GM19043 (cell line): Measurements from ENCODE around the gene LGI2.

Source experiments
- ATAC-seq: cut with Tn5 transposase; IDR thresholded peaks from one replicate; pipeline ENCODE4 v1.9.1; 2021; ENCODE audit warnings: low read depth; ENCODE audit not compliant: unreplicated experiment

Gene LGI2

GRCh38 chr4:24968992-24969391 is 61.8 kb downstream of the LGI2 start:
- no peak for ATAC-seq

- ATAC-seq = no peak
These were observed 62.5 kb downstream of the LGI2 start for GRCh38 chr4:24968278-24968677.

- no peak for ATAC-seq
These were observed 63.4 kb downstream of the LGI2 start for GRCh38 chr4:24967346-24967745.

GRCh38 chr4:24966076-24966475 is 64.7 kb downstream of the LGI2 start:
- no peak for ATAC-seq

- no peak for ATAC-seq
These were observed 65.1 kb downstream of the LGI2 start for GRCh38 chr4:24965627-24966026.

GRCh38 chr4:24963277-24963676 is 67.5 kb downstream of the LGI2 start:
- no peak for ATAC-seq

- no peak for ATAC-seq
These were observed 72.9 kb downstream of the LGI2 start for GRCh38 chr4:24957886-24958285.

GRCh38 chr4:24956763-24957162 is 74.0 kb downstream of the LGI2 start:
- ATAC-seq = no peak

- no peak for ATAC-seq
These were observed 74.7 kb downstream of the LGI2 start for GRCh38 chr4:24956091-24956490.

- ATAC-seq = no peak
These were observed 78.1 kb downstream of the LGI2 start for GRCh38 chr4:24952667-24953066.

- ATAC-seq = no peak
These were observed 80.8 kb downstream of the LGI2 start for GRCh38 chr4:24949970-24950369.
